ENCODE results near the gene BTG3. TPM values are rescaled to one million over a fixed set of nuclear protein-coding genes. Genes with fewer than 3 reads are reported as not detected.

The BTG3 gene
- polyA plus RNA-seq, 1 experiment, result 23.6 TPM

DNA sequence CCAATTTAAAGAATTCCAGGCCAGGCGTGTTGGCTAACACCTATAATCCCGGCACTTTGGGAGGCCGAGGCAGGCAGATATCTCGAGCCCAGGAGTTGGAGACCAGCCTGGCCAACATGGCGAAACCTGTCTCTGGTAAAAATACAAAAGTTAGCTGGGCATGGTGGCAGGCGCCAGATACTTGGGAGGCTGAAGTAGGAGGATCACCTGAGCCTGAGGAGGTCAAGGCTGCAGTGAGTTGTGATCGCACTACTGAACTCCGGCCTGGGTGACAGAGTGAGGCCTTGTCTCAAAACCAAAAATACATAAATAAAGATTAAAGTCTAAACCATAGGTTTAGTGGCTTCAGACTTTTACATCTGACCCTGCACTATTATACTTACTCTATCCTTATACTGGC is 32.4 kb downstream of the BTG3 start:
- Histone ChIP-seq H3K4me3 (ENCODE audit: low read depth, low read length) (no peak overlapping the region), H3K27me3 (ENCODE audit: control insufficient read depth, insufficient read depth, low read length) (no peaks in the 10 kb centered on the region), H3K36me3 (ENCODE audit: control insufficient read depth, insufficient read depth, low read length) (no peaks in the 10 kb centered on the region)
- ChIA-PET POLR2A (no interaction called here), CTCF (interaction anchor here (4.1 kb wide), 1 partner anchor 194 kb away, joined by 20 read pairs; no protein-coding TSS in a partner anchor)
- TF ChIP-seq, protein P1, sequence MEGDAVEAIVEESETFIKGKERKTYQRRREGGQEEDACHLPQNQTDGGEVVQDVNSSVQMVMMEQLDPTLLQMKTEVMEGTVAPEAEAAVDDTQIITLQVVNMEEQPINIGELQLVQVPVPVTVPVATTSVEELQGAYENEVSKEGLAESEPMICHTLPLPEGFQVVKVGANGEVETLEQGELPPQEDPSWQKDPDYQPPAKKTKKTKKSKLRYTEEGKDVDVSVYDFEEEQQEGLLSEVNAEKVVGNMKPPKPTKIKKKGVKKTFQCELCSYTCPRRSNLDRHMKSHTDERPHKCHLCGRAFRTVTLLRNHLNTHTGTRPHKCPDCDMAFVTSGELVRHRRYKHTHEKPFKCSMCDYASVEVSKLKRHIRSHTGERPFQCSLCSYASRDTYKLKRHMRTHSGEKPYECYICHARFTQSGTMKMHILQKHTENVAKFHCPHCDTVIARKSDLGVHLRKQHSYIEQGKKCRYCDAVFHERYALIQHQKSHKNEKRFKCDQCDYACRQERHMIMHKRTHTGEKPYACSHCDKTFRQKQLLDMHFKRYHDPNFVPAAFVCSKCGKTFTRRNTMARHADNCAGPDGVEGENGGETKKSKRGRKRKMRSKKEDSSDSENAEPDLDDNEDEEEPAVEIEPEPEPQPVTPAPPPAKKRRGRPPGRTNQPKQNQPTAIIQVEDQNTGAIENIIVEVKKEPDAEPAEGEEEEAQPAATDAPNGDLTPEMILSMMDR (IDR thresholded peaks at IDR 0.05; ENCODE audit: insufficient read depth, low read depth, low read length), result no peak
- no peak for DNase-seq (ENCODE audit: low read depth)

DNA sequence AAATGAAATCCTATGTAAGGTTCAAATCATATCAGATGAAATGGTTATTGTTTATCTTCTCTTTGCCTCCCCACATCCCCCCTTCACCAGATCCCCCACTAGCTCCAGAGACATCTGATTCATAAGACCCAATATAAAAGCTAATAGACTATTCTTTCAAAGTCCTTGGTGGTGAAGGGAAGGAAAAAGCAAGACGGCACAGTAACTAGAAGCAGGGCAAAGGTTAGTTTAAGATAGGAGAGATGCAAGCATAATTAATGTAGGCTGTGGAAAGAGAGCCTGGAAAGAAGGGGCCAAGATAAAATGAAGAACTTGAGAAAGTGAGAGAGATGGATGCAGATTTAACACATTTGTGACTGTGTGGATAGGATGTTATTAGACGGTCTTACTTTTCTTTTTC is 33.8 kb downstream of the BTG3 start:
- Histone ChIP-seq H3K4me3 (ENCODE audit: low read depth, low read length) (no peak overlapping the region), H3K36me3 (ENCODE audit: control insufficient read depth, insufficient read depth, low read length) (no peaks in the 10 kb centered on the region), H3K27me3 (ENCODE audit: control insufficient read depth, insufficient read depth, low read length) (no peaks in the 10 kb centered on the region)
- TF ChIP-seq, protein P1 (IDR thresholded peaks at IDR 0.05; ENCODE audit: insufficient read depth, low read depth, low read length), result no peak
- ChIA-PET CTCF (interaction anchor here (1.7 kb wide), 1 partner anchor 192 kb away, joined by 5 read pairs; no protein-coding TSS in a partner anchor), POLR2A (no interaction called here)
- DNase-seq (ENCODE audit: low read depth), result no peak

DNA sequence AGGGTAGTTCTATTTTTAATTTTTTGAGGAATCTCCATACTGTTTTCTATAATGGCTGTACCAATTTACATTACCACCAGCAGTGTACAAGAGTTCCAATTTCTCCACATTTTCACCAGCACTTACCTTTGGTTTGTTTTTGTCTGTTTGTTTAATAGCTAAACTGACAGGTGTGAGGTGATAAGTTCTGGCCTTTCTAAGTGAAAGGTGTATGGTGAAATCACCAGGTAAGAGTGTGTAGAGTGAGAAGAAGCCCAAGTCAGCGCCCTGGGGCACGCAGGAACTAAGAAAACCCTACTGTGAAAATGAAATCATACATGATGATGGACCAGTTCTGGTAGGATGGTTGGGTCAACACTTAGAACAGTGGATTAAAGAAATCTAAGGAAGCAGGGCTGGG is 34.5 kb downstream of the BTG3 start:
- TF ChIP-seq, protein P1 (IDR thresholded peaks at IDR 0.05; ENCODE audit: insufficient read depth, low read depth, low read length), result no peak

DNA sequence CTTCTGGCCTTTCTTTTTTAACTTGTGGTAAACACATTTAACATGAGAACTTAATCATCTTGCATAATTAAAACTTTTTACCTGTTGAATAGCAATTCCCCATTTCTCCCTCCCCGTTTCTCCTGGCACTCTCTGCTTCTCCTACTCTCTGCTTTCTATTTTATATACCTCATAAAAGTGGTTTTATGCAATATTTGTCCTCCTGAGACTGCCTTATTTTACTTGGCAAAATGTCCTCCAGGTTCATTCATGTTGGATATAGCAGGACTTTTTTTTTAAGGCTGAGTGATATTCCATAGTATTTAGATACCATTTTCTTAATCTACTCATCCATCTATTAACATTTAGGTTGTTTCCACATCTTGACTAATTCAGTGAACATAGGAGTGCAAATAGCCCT is 35.0 kb downstream of the BTG3 start:
- Histone ChIP-seq H3K36me3 (ENCODE audit: control insufficient read depth, insufficient read depth, low read length) (no peaks in the 10 kb centered on the region), H3K27me3 (ENCODE audit: control insufficient read depth, insufficient read depth, low read length) (no peaks in the 10 kb centered on the region), H3K4me3 (ENCODE audit: low read depth, low read length) (no peak overlapping the region)
- no peak for DNase-seq (ENCODE audit: low read depth)
- ChIA-PET POLR2A (no interaction called here), CTCF (interaction anchor here (0.7 to 1.7 kb wide), 2 partner anchors 21 to 191 kb away, joined by 3 to 5 read pairs; no protein-coding TSS in a partner anchor)
- TF ChIP-seq, protein P1 (IDR thresholded peaks at IDR 0.05; ENCODE audit: insufficient read depth, low read depth, low read length), result no peak

More for the DNA sequence above, 34.5 kb downstream of the BTG3 start:
- Histone ChIP-seq H3K27me3 (ENCODE audit: control insufficient read depth, insufficient read depth, low read length) (no peaks in the 10 kb centered on the region), H3K4me3 (ENCODE audit: low read depth, low read length) (no peak overlapping the region), H3K36me3 (ENCODE audit: control insufficient read depth, insufficient read depth, low read length) (no peaks in the 10 kb centered on the region)
- ChIA-PET POLR2A (no interaction called here), CTCF (interaction anchor here (1.7 kb wide), 1 partner anchor 191 kb away, joined by 5 read pairs; no protein-coding TSS in a partner anchor)
- DNase-seq (ENCODE audit: low read depth), result no peak

DNA sequence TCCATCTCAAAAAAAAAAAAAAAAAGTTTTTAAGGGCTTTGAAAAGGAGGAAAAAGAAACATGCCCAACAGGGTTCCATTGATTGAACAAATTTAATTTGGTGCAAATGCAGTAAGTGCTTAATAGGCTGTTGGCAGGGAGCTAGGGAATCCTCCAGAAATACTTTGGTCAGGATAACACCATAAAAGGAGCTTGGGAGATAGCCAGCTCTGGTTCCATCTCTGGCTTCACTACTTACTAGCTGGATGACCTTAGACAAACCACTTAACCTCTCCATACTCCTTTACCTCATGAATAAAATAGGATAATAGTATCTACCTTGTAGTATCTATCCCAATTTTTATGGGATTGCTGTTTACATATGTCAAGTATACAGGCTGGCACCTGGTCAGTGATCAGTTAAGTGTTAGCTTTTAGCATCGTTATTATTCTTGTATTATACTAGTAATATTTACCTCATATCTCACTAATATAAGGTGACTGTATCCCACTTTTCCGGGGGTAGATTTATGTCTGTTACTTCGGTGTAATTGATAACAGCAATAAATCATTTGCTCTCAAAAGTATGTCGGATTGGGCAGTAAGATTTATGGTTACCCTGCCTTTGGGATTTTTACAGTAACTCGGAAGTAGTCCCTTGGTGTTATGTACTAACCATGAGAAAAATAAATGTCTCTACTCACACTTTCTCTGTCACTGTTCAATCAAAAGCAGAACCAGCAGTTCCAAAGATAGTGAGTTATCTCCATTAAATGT is 36.4 kb downstream of the BTG3 start:
- no peak for DNase-seq (ENCODE audit: low read depth)
- Histone ChIP-seq H3K4me3 (ENCODE audit: low read depth, low read length) (no peak overlapping the region), H3K27me3 (ENCODE audit: control insufficient read depth, insufficient read depth, low read length) (no peaks in the 10 kb centered on the region), H3K36me3 (ENCODE audit: control insufficient read depth, insufficient read depth, low read length) (no peaks in the 10 kb centered on the region)
- CTCF ChIA-PET, result interaction anchor here (0.6 to 1.0 kb wide), 3 partner anchors 9 to 189 kb away, joined by 3 to 5 read pairs (median 3); no protein-coding TSS in a partner anchor
- POLR2A ChIA-PET, result no interaction called here
- TF ChIP-seq, protein P1 (IDR thresholded peaks at IDR 0.05; ENCODE audit: insufficient read depth, low read depth, low read length), result no peak

All from BJ (cell line).